T-helper 1 cell treated with Interleukin-12 subunit alpha and Interleukin-12 subunit beta and Interleukin-4 antibody, amounts not matched to agents 30 μg/mL and 1 μg/mL, for 36 hours (primary cell): ENCODE measurements around the gene C2orf92.

Experiments used
- H3K27ac Mint-ChIP-seq: one replicate; pipeline ENCODE4 v1.8.0; 2021; ENCODE audit warnings: mild to moderate bottlenecking, mixed read lengths
- H3K27me3 Mint-ChIP-seq: one replicate; pipeline ENCODE4 v1.8.0; 2021; ENCODE audit warnings: low read depth, mixed read lengths
- H3K36me3 Mint-ChIP-seq: one replicate; pipeline ENCODE4 v1.8.0; 2021; ENCODE audit warnings: low read depth, mixed read lengths
- H3K4me1 Mint-ChIP-seq: one replicate; pipeline ENCODE4 v1.8.0; 2021; ENCODE audit warnings: low read depth, mixed read lengths
- H3K4me3 Mint-ChIP-seq: one replicate; pipeline ENCODE4 v1.8.0; 2021; ENCODE audit warnings: mild to moderate bottlenecking, moderate library complexity, mixed read lengths
- H3K9me3 Mint-ChIP-seq: one replicate; pipeline ENCODE4 v1.8.0; 2021; ENCODE audit warnings: mixed read lengths

Gene C2orf92

GRCh38 chr2:97656129-97656755 lies 13.3 kb upstream of the C2orf92 start:
- peaks cover 34% of the 10 kb centered on the region for H3K36me3 Mint-ChIP-seq
- H3K27ac Mint-ChIP-seq = no peak overlapping the region
- peaks cover 11% of the 10 kb centered on the region for H3K4me1 Mint-ChIP-seq
- H3K9me3 Mint-ChIP-seq = no peaks in the 10 kb centered on the region
- no peaks in the 10 kb centered on the region for H3K27me3 Mint-ChIP-seq
- H3K4me3 Mint-ChIP-seq = no peak overlapping the region

- Mint-ChIP-seq H3K27ac (no peak overlapping the region), H3K4me1 (peaks cover 18% of the 10 kb centered on the region), H3K4me3 (no peak overlapping the region), H3K36me3 (peaks cover 36% of the 10 kb centered on the region), H3K9me3 (no peaks in the 10 kb centered on the region), H3K27me3 (no peaks in the 10 kb centered on the region)
Measured at GRCh38 chr2:97656905-97657587, 12.5 kb upstream of the C2orf92 start.

GRCh38 chr2:97657986-97658690 lies 11.4 kb upstream of the C2orf92 start:
- Mint-ChIP-seq H3K27me3 (no peaks in the 10 kb centered on the region), H3K4me3 (no peak overlapping the region), H3K9me3 (no peaks in the 10 kb centered on the region), H3K27ac (no peak overlapping the region), H3K36me3 (peaks cover 36% of the 10 kb centered on the region), H3K4me1 (peaks cover 27% of the 10 kb centered on the region)

DNA sequence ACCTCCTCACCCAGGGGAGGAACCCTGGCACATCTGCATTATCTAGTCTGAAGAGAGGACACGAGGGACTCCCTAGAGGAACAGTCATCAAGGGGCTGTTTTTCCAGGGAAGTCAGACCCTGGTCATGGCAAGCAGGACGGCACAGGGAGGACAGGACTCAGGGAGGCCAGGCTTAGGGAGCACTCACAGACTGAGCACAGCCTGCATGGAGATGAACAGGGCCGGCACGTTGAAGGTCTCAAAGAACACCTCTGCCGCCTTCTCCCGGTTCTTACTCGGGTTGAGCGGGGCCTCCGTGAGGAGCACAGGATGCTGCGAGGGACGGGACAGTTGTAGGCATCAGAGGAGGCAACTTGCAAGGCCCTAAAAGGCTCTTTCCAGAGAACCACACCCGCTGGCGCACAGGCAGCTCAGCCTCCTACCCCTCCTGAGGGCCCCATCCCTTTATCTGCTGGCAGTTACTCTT lies 10.8 kb upstream of the C2orf92 start:
- Mint-ChIP-seq H3K27me3 (no peaks in the 10 kb centered on the region), H3K9me3 (no peaks in the 10 kb centered on the region), H3K36me3 (peaks cover 32% of the 10 kb centered on the region), H3K4me3 (no peak overlapping the region), H3K4me1 (peaks cover 28% of the 10 kb centered on the region), H3K27ac (no peak overlapping the region)

DNA sequence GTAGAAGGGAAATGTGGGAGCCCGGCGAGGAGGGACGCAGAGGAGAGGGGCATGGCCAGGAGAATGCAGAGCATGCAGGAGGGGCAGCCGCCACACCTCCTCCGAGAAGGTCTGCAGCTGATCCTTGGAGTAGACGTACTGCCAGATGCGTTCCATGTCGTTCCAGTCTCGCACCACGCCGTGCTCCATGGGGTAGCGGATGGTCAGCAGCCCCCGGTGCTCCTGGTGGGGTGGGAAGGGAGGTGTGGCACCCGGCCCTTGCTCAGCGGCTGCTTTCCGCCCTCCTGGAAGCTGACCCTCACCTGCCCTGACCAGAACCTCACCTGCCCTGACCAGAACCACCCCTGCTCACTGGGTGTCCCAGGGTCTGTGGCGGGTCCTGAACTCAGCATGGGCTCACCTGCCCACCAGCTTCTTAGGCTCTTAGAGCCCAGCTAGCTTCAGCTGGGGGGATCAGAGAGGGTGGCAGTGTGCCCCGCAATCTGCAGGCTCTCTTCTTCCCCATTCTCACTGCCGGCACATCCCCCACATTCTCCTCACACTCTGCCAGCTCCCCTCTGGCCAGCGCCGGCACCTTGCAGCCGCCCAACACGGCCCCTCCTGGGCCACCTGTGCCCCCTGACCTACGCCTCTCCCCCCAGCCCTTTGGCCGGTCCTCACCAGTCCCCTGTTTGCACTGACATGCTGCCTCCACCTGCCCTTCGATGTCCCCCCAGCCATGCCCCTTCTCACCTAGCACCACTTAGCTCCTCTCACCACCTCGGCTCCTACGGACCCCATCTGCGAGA lies 10.1 kb upstream of the C2orf92 start:
- H3K27me3 Mint-ChIP-seq = no peaks in the 10 kb centered on the region
- peaks cover 27% of the 10 kb centered on the region for H3K4me1 Mint-ChIP-seq
- no peaks in the 10 kb centered on the region for H3K9me3 Mint-ChIP-seq
- H3K27ac Mint-ChIP-seq = no peak overlapping the region
- H3K36me3 Mint-ChIP-seq = peaks cover 25% of the 10 kb centered on the region
- no peak overlapping the region for H3K4me3 Mint-ChIP-seq

- Mint-ChIP-seq H3K27me3 (no peaks in the 10 kb centered on the region), H3K36me3 (peaks cover 21% of the 10 kb centered on the region), H3K9me3 (no peaks in the 10 kb centered on the region), H3K4me1 (peaks cover 25% of the 10 kb centered on the region), H3K4me3 (no peak overlapping the region), H3K27ac (no peak overlapping the region)
Measured at GRCh38 chr2:97660044-97660774, 9.3 kb upstream of the C2orf92 start.

- Mint-ChIP-seq H3K27me3 (no peaks in the 10 kb centered on the region), H3K4me3 (peak overlapping the region; percentile 92), H3K27ac (peak overlapping the region; percentile 41), H3K36me3 (peaks cover 20% of the 10 kb centered on the region), H3K4me1 (peaks cover 22% of the 10 kb centered on the region), H3K9me3 (no peaks in the 10 kb centered on the region)
Measured at GRCh38 chr2:97660775-97661389, 8.6 kb upstream of the C2orf92 start.

DNA sequence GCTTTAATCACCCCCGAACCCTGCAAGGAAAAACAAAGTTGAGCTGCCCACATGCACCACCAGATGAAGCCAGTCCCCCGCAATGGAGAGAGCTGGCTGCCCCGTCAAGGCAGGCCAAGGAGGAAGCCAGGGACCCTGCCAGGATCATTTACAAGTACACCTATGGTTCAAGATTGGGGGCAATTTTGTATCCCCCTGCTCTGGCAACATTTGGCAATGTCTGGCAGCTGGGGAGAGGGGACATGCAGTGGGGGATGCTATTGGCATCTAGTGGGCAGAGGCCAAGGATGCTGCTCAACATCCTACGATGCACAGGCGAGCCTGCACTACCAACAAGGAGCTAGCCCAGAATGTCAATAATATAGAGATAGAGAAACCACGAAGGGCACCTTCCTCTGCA lies 7.6 kb upstream of the C2orf92 start:
- H3K4me1 Mint-ChIP-seq = peaks cover 22% of the 10 kb centered on the region
- H3K9me3 Mint-ChIP-seq = no peaks in the 10 kb centered on the region
- H3K36me3 Mint-ChIP-seq = peaks cover 14% of the 10 kb centered on the region

DNA sequence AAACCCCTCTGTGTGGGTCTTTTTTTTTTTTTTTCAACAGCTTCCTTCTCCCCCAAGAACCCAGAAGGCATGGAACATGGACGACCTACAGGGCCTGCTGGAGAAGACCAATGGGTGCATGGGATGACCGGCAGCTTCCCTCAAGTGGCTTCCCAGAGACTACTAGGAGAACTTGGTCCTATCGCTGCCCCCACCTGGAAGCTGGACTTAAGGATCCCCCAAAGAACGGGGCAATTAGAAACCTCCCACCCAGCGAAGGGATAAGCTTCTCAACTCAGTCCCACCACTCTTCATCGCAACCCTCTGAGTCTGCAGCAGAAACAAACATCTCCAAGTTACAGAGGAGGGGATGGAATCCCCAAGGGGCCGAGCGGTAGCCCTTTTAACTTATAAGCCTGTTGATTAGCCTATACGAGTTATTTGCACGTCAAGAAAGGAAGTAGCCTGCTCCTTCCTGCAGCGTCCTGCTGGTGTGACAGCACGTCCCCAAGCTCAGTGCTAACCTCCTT lies 7.1 kb upstream of the C2orf92 start:
- Mint-ChIP-seq H3K27ac (peak overlapping the region; percentile 98), H3K27me3 (no peaks in the 10 kb centered on the region), H3K9me3 (no peaks in the 10 kb centered on the region), H3K36me3 (peaks cover 12% of the 10 kb centered on the region), H3K4me3 (peak overlapping the region; percentile 92), H3K4me1 (peaks cover 22% of the 10 kb centered on the region)

More for the DNA sequence above, 7.6 kb upstream of the C2orf92 start:
- no peaks in the 10 kb centered on the region for H3K27me3 Mint-ChIP-seq
- H3K27ac Mint-ChIP-seq = peak overlapping the region; percentile 98
- peak overlapping the region; percentile 92 for H3K4me3 Mint-ChIP-seq

GRCh38 chr2:97662895-97663625 lies 6.5 kb upstream of the C2orf92 start:
- H3K27ac Mint-ChIP-seq = peak overlapping the region; percentile 98
- peaks cover 9% of the 10 kb centered on the region for H3K36me3 Mint-ChIP-seq
- H3K4me3 Mint-ChIP-seq = peak overlapping the region; percentile 92
- peaks cover 23% of the 10 kb centered on the region for H3K4me1 Mint-ChIP-seq
- no peaks in the 10 kb centered on the region for H3K27me3 Mint-ChIP-seq
- H3K9me3 Mint-ChIP-seq = no peaks in the 10 kb centered on the region

DNA sequence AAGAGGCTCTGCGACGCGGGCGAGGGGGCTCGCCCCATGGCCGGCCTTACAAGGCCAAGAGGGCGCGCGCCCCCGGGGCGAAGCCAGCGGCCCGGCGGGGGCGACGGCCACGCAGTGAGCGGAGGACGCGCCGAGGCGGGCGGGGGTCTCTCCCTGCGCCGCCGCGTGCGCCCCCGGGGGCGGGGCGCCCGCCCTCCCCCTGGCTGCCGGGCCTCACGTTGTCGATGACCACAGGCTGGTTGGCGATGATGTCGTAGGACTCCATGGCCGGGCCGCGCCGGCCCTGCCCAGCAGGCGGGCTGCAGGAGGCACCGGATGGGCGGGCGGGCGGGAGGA lies 5.9 kb upstream of the C2orf92 start:
- Mint-ChIP-seq H3K4me1 (peaks cover 23% of the 10 kb centered on the region), H3K27me3 (no peaks in the 10 kb centered on the region), H3K36me3 (peaks cover 11% of the 10 kb centered on the region), H3K4me3 (peak overlapping the region; percentile 92), H3K27ac (peak overlapping the region; percentile 98), H3K9me3 (no peaks in the 10 kb centered on the region)

- no peaks in the 10 kb centered on the region for H3K9me3 Mint-ChIP-seq
- H3K4me3 Mint-ChIP-seq = peak within 1 kb of the TSS; percentile 92
- peak within 1 kb of the TSS; percentile 98 for H3K27ac Mint-ChIP-seq
- H3K36me3 Mint-ChIP-seq = peaks cover 11% of the 10 kb centered on the region
- H3K4me1 Mint-ChIP-seq = peaks cover 23% of the 10 kb centered on the region
- H3K27me3 Mint-ChIP-seq = no peaks in the 10 kb centered on the region
Measured at GRCh38 chr2:97663962-97664635, 5.4 kb upstream of the C2orf92 start, which contains the start of gene ACTR1B. Gene ACTR1B, minus strand, starts transcription at chr2:97664044. Its CDS starts 154 bp downstream, at chr2:97663890.
